ENCODE results near the gene TMEM209.
"Not testable (repeated sequence)": the region's sequence is repeated elsewhere in the genome, so short reads cannot be mapped to it uniquely, and the experiment has no call there.

The TMEM209 gene

DNA sequence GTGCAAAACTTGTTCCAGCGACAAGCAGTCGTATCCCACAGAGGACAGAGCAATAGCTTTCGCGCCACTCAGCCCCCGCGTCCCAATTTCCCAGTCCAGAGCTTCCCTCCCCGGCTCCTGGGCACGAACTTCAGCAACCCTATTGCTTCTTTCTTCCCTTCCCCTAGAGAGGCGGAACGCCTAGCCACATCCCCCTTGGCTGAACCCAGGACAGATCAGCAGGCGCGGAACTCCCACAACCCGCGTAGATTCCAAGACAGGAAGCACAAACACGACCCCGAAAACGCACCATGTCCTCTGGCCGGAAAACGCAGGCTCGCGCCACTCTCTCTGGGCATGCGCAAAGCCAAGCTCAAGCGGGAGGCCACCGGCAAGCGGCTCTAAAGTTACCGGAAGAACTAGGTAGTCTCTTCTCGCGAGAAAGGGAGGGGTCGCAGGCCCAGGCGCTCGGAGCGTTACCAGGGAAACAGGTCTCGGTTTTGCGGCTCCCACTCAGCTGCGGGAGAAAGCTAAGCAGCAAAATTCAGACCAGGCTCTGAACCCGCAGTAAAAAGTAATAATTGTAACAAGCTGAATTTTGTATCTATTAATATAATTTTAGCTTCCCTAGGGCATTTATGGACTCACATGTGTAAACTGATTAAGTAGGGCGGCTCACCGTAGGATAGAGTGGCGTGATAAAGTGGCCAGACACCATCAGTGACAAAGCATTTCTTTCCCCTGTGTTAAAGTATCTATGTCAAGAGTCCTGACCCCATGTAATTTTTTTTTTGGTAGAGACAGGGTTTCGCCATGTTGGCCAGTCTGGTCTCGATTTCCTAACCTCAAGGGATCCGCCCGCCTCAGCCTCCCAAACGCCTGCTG, at the start of gene TMEM209:
Gene TMEM209, minus strand, starts transcription at position 323 of the 864 bp plus-strand sequence. Its CDS starts 31 bp downstream, at position 292.
- DNase-seq: peak; percentile 99

DNA sequence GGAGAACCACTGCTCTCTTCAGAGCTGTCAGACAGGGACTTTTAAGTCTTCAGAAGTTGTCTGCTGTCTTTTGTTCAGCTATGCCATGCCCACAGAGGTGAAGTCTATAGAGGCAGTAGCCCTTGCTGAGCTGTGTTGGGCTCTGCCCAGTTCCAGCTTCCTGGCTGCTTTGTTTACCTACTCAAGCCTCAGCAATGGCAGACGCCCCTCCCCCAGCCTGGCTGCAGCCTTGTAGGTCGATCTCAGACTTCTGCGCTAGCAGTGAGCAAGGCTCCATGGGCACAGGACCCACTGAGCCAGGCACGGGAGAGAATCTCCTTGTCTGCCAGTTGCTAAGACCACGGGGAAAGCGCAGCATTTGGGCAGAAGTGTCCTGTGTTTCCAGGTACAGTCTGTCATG, 49.3 kb upstream of the TMEM209 start:
- no peak for DNase-seq

DNA sequence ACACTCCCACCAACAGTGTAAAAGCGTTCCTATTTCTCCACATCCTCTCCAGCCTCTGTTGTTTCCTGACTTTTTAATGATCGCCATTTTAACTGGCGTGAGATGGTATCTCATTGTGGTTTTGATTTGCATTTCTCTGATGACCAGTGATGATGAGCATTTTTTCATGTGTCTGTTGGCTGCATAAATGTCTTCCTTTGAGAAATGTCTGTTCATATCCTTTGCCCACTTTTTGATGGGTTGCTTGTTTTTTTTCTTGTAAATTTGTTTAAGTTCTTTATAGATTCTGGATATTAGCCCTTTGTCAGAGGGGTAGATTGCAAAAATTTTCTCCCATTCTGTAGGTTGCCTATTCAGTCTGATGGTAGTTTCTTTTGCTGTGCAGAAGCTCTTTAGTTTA, 44.4 kb upstream of the TMEM209 start:
- not testable (repeated sequence) for DNase-seq

DNA sequence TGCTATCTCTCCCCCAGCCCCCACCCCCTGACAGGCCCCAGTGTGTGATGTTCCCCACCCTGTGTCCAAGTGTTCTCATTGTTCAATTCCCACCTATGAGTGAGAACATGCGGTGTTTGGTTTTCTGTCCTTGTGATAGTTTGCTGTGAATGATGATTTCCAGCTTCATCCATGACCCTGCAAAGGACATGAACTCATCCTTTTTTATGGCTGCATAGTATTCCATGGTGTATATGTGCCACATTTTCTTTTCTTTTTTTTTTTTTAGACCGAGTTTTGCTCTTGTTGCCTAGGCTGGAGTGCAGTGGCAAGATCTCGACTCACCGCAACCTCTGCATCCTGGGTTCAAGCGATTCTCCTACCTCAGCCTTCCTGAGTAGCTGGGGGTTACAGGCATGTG, 43.6 kb upstream of the TMEM209 start:
- not testable (repeated sequence) for DNase-seq

DNA sequence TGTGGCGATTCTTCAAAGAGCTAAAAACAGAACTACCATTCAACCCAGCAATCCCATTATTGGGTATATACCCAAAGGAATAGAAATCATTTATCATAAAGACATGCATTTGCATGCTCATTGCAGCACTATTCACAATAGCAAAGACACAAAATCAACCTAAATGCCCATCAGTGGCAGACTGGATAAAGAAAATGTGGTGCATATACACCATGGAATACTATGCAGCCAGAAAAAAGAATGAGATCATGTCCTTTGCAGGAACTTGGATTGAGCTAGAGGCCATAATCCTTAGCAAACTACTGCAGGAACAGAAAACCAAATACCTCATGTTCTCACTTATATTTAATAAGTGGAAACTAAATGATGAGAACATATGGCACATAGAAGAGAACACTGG, 41.3 kb upstream of the TMEM209 start:
- DNase-seq: not testable (repeated sequence)

DNA sequence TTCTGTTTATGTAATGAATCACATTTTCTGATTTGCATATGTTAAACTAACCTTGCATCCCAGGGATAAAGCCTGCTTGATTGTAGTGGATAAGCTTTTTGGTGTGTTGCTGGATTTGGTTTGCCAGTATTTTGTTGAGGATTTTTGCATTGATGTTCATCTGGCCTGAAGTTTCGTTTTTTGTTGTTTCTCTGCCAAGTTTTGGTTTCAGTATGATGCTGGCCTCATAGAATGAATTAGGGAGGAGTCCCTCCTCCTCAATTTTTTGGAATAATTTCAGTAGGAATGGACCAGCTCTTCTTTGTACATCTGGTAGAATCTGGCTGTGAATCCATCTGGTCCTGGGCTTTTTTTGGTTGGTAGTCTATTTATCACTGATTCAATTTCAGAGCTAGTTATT, 38.3 kb upstream of the TMEM209 start:
- not testable (repeated sequence) for DNase-seq

DNA sequence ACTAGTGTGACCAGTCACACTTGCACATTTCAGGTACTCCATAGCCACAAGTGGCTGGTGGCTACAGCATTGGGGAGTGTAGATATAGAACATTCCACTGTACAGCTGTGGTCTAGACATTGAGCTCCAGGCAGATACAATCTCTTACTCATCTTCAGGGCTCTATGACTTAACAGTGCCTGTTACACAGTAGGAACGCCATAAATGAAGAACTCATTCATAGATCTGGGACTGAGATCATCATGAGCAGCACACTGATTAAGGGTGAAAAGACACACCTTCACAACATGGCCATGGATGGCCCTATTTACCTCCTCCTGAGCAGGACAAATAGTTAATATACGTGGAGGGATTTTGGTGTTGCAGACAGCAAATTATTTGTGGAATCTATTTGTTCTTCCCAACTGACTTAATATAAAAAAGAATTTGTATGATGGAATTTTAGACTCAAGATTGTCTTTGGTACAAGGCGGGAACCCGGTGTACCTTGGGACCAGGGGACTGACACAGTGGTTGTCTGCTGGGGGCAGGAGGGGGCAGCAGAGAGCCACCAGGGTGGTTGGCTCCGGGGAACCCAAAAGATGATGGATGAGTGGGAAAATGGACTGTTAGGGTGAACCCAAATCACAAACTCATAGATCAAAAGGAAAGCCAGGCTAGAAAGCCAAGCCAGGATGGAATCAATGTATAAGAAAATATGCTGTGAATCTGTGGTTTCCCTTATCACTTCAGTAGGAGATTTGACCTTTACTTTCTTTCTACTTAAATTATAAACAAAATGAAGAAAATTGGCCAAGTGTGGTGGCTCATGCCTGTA, 37.2 kb upstream of the TMEM209 start:
- peak; percentile 43 for DNase-seq

DNA sequence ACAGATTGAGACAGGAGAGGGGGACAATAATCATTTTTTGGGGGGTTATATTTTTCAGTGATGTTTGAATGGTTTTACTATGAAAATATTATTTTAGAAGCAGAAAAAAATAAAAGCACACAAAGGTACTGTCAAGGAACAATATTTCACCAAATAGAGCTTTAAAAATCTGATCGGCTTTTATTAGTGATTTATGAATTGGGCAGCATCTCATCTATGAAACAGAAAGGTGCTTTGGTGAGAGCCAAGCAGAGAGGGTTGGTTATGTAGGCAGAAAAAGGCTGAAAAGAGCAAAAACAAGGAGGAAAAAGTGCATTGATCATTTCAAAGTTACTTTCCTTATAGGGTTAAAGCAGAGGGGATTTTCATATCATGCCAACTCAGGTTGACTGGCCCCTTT, 35.0 kb upstream of the TMEM209 start:
- no peak for DNase-seq

DNA sequence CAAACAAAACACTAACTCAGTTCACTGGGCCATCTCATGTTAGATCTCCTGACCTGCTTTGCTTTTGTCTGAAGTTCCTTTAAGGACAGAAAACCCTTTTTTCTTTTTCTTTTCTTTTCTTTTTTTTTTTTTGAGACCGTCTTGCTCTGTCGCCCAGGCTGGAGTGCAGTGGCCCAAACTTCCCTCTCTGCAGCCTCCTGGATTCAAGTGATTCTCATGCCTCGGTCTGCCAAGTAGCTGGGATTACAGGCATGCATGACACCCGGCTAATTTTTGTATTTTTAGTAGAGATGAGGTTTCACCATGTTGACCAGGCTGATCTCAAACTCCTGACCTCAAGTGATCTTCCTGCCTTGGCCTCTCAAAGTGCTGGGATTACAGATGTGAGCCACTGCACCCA, 31.2 kb upstream of the TMEM209 start:
- not testable (repeated sequence) for DNase-seq

DNA sequence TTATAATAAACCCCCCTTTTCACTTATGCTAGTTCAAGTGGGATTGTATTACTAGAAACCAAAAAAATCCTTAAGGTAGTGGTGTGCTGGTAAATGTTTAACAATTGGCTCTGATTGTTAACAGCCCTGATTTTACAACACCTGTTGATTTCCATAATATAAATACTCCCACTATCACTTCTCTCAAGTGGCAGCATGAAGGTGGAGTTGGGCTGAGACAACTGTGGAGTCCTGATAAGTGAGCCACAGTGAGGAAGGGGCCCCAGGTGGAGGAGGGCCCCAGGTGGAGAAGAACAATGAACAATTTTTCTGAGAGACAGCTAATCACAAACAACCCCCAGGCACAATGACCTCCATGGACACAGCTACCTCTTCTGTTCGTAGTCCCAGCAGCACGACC, 28.9 kb upstream of the TMEM209 start:
- no peak for DNase-seq

DNA sequence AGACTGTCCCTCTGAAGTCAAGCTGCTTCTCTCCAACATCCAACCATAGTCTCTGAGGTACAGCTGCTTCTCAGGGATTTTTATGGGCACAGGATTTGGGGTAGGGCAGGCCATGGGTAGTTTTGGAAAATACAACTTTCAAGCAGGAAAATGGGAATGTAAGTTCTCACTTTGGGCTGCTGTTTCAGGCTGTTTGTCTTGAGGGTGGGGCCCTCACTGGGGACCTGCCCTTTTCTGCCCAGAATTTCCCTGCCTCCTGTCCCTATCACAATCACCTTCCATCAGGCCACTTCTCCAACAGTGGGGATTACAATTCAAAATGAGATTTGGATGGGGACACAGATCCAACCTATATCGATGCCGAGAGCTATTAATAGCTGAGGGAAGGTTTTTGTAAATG, 27.0 kb upstream of the TMEM209 start:
- no peak for DNase-seq

DNA sequence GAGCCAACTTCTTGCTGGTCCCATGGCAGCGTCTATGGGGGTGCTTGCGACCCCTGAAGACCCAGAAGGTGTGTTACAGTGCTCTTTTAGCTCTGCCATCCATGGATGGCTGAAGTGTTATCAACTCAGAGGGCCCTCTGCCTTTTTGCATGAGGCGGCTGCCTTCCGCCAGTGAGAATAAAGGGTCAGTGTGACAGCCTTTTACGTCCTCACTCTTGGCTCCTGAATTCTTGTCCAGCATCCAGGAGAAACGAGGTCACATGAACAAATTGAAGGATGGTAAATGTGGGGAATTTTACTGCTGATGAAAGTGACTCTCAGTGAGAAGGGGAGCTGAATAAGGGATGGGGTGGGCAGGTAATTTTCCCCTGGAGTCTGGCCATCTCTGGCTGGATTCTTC, 26.6 kb upstream of the TMEM209 start:
- no peak for DNase-seq

DNA sequence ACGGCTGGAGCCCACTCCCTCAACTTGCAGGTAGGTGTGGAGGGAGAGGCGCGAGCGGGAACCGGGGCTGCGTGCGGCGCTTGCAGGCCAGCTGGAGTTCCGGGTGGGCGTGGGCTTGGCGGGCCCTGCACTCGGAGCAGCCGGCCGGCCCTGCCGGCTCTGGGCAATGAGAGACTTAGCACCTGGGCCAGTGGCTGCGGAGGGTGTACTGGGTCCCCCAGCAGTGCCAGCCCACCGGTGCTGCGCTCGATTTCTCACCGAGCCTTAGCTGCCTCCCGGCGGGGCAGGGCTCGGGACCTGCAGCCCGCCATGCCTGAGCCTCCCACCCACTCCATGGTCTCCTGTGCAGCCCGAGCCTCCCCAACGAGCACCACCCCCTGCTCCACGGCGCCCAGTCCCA, 24.8 kb upstream of the TMEM209 start:
- not testable (repeated sequence) for DNase-seq

DNA sequence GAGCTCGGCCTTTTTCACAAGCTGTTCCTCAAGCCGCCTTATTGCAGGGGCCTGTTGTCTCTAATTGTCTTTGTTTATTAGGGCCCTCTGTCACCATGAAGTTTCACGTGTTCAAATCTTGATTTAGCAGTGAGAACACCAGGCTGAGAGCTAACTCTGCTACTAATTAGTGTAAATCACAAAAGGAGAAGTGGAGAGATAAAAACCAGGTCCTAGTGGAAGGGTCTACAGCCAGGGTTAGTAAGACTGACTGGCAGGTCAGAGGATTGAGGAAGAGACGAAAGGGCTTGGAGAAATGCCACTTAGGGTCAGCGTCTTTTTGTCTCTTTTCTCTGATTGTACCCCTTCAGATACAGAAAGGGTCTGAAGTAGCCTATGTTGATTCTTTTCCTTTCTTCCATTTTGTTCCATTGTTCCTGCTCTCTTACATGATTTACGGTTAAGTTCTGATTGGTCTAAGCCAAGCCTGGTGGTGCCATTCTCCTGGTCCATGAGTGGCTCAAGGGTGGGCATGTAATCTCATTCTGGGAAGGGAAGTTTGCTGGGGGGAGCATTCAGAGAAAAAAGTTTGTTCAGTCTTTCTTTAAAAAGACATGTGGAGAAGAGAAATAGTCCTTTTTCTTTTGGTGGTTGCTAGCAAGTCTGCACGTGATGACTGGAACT, 23.8 kb upstream of the TMEM209 start:
- no peak for DNase-seq

DNA sequence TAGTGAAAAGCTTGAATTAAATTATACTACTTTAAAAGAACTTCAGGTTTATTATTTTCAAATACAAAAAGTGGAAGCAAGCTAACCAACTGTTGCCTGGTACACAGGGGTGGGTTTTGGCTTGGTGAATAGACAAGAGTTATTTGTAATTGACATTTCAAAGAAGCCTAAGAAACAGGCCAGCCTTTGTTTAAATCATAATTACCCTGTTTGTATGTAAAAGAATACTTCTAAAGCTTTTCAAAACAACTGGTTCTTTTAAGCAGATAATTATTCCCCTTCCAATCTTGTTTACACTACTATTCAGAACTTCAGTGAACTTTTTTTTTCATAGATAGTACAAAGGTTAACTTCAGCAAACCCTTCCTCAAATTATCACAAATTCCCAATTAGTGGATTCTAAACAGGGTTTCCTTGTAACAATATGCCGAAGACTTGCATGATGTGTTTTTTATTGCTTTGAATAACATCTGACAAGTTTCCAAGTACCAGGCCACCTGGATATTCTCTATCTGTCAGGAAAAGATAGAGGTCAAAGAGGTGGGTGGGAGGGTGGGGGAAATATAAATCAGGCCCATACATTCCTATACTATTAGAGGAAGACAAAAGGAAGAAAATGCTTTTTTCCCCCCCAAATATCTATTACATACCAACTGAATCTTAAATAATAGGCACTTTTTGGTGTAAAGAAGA, 22.8 kb upstream of the TMEM209 start:
- no peak for DNase-seq

DNA sequence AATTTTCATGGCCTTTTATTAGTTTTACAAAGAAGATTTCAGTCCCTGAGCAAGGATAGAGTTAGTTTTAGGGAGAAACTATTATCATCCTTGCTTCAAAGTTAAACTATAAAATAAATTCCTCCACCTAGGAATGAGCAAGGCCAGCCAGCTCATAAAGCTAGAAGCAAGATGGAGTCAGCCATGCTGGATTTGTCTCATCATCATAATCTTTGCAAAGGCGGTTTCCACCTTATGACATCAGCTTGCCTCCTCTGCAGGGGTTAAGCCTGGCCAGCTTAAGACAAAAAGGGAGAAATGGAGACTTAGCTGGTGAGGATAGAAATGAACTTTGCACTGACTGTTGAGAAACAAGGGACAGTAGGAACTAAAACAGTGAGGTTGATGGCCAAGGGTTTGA, 21.1 kb upstream of the TMEM209 start:
- DNase-seq: no peak

DNA sequence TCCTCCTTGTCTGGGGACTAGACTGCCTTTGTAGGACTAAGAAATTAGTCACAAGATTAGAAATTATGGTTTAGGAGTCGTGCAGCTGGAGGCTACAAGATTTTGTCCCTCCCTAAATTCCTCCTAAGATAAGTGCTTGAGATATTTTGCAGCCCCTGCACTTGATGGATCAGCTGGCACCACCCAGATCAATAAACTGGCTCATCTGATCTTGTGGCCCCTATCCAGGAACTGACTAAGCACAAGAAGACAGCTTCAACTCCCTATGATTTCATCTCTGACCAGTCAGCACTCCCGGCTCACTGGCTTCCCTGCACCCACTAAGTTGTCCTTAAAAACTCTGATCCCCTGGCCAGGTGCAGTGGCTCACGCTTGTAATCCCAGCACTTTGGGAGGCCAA, 19.7 kb upstream of the TMEM209 start:
- DNase-seq: not testable (repeated sequence)

DNA sequence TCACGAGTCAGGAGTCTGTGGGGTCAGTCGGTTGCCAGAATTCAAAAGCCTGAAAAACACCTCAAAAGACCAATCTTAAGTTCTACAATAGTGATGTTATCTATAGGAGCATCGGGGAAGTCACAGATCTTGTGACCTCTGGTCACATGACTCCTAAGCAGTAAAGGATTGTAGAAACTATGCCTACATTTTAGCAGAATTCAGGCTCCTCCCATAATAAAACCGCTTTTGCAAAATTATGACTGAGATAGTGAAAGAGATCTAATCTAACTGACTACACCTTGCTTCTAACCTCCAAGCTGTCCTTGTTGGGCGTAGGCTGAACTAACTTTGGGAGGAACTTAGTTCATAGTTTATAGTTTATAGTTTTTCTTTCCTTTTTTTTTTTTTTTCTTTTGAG, 19.0 kb upstream of the TMEM209 start:
- no peak for DNase-seq

DNA sequence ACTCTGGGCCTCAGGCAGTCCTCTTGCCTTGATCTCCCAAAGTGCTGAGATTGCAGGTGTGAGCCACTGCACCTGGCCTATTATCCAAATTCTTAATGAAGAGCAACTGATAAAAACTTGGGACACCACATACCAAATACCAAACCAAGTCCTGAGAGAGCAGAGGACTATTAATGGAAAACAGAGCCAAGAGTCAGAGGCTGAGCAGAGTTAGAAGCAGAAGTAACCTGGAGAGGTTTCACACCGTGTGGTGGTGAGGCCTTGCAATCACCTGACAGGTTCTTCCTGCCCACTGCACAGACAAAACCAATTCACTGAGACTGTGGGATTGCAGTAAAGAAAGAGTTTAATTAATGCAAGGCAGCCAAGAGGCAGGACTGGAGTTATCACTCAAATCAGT, 18.4 kb upstream of the TMEM209 start:
- no peak for DNase-seq

DNA sequence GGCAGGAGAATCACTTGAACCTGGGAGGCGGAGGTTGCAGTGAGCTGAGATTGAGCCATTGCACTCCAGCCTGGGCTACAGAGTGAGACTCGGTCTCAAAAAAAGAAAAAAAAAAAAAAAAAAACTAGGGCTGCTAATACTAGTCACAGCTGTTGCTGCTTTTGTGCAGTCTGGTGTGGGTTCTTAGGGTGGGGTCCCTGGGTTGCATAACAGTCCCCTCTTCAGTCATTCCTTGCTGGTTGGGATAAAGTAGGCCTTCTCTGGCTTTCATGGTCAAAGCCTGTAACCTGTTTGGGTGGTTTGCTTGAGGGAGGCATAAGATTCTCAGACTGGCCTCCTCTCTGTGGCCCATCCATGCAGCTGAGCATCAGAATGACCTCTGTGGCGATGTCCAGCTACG, 16.5 kb upstream of the TMEM209 start:
- no peak for DNase-seq

DNA sequence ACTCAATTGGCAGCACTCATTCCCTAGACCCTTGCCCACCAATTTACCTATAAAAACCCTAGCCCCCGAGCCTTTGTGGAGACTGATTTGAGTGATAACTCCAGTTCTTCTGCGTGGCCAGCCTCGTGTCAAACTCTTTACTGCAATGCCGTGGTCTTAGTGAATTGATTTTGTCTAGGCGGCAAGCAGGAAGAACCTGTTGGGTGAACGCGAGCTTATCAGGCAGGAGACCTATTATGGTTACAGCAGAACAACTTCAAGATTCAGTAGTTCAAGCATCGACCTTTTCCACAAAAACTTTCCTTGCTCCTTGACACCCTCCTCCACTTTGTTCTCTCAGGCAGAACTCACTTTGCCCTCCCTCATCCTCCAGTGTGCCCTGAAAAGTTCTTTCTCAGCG, 14.7 kb upstream of the TMEM209 start:
- no peak for DNase-seq

DNA sequence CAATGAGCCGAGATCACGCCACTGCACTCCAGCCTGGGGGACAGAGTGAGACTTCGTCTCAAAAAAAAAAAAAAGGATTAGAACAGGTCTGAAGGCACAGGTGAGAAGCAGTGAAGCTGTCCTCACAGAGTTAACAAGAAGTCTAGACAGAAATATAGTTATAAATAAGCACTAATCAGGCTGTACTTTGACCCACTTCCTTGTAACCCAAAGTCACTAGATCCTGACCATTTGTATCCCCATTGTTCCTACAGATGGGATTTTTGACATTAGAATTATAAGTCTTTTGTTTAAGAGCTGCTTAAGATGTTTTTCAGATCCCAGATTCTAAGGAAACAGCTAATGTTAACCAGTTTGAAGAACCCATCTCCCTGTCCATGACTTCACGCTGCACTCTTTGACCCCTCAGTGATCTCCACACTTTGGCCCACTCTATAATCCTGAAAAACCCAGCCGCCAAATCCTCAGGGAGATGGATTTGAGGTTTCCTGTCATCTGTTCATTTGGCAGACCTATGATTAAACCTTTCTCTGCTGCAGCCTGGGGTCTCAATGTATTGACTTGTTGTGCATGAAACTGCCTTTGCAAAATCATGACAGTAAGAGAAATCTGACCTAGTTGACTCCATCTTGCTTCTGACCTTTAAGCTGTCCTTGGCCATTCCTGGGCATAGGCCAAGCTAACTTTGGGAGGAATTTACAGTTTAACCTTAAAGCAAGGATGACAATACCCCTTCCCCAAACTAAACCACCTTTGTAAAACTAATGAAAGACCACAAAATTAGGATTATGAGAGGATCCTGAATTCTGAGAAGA, 13.8 kb upstream of the TMEM209 start:
- DNase-seq: no peak

Measured in right hindlimb (tissue), 1 donor.